Stimulated activated effector memory CD8-positive, alpha-beta T cell treated with anti-CD3 and anti-CD28 coated beads, Interleukin-12 subunit alpha, Interleukin-12 subunit beta, amount 100 ng/mL, for 72 hours (primary cell): ENCODE results near the gene BRD9.
"Not testable (repeated sequence)": the region's sequence is repeated elsewhere in the genome, so short reads cannot be mapped to it uniquely, and the experiment has no call there.

Source experiments
- ATAC-seq: fragments of 150-1000 bp; cut with Tn5 transposase; 2 replicates; pipeline ENCODE4 v1.10.0; 2021
- DNase-seq, 2 donors: peaks; one replicate each; pipeline ENCODE4 v3.0.0; 2021 to 2022; ENCODE audit warnings: low spot score in 2 of 2
- H3K27ac Mint-ChIP-seq: one replicate; pipeline ENCODE4 v1.8.0; 2022; ENCODE audit warnings: mild to moderate bottlenecking, mixed read lengths
- H3K36me3 Mint-ChIP-seq: one replicate; pipeline ENCODE4 v1.8.0; 2022; ENCODE audit warnings: mild to moderate bottlenecking, mixed read lengths
- H3K4me1 Mint-ChIP-seq: one replicate; pipeline ENCODE4 v1.8.0; 2022; ENCODE audit warnings: mixed read lengths
- H3K4me3 Mint-ChIP-seq: one replicate; pipeline ENCODE4 v1.8.0; 2022; ENCODE audit warnings: mild to moderate bottlenecking, mixed read lengths
- H3K9me3 Mint-ChIP-seq: one replicate; pipeline ENCODE4 v1.8.0; 2022; ENCODE audit warnings: mixed read lengths

The BRD9 gene

DNA sequence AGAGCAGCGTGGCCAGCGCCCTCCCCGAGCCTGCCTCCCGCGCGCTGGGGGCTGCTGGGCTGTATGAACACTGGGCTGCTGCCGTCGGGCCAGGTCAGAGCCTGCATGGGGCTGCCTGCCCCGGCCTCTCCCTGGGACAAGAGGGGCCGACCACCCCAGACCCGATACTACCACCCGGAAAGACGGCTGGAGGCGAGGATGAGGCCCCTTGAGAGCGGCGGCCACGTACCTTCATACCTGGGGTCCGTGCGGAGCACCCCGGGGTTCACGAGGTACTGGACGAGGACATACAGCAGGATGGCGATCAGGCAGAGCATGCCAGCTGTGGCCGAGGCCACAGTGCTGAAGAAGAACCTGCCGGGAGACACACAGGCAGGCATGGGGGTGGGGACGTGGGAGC, 49.2 kb downstream of the BRD9 start:
- not testable (repeated sequence) for ATAC-seq, H3K4me3 Mint-ChIP-seq, H3K9me3 Mint-ChIP-seq, DNase-seq, H3K36me3 Mint-ChIP-seq, H3K27ac Mint-ChIP-seq
- peaks cover 15% of the 10 kb centered on the region for H3K4me1 Mint-ChIP-seq

- H3K4me3 Mint-ChIP-seq, ATAC-seq, H3K9me3 Mint-ChIP-seq, H3K36me3 Mint-ChIP-seq, DNase-seq, H3K27ac Mint-ChIP-seq: not testable (repeated sequence)
- peaks cover 15% of the 10 kb centered on the region for H3K4me1 Mint-ChIP-seq
These were observed 50.0 kb downstream of the BRD9 start for GRCh38 chr5:842402-843221.

GRCh38 chr5:841531-842401, 50.8 kb downstream of the BRD9 start:
- not testable (repeated sequence) for H3K27ac Mint-ChIP-seq, H3K36me3 Mint-ChIP-seq, H3K4me3 Mint-ChIP-seq, DNase-seq, H3K9me3 Mint-ChIP-seq, ATAC-seq
- peaks cover 12% of the 10 kb centered on the region for H3K4me1 Mint-ChIP-seq

DNA sequence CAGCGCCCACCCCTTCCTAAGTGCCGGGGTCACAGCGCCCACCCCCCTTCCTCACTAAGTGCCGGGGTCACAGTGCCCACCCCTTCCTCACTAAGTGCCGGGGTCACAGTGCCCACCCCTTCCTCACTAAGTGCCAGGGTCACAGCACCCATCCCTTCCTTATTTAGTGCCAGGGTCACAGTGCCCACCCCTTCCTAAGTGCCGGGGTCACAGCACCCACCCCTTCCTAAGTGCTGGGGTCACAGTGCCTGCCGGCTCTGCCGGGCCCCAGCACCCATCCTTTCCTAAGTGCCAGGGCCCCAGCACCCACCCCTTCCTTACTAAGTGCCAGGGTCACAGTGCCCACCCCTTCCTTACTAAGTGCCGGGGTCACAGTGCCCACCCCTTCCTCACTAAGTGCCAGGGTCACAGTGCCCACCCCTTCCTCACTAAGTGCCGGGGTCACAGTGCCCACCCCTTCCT, 51.6 kb downstream of the BRD9 start:
- not testable (repeated sequence) for H3K27ac Mint-ChIP-seq, H3K4me1 Mint-ChIP-seq

DNA sequence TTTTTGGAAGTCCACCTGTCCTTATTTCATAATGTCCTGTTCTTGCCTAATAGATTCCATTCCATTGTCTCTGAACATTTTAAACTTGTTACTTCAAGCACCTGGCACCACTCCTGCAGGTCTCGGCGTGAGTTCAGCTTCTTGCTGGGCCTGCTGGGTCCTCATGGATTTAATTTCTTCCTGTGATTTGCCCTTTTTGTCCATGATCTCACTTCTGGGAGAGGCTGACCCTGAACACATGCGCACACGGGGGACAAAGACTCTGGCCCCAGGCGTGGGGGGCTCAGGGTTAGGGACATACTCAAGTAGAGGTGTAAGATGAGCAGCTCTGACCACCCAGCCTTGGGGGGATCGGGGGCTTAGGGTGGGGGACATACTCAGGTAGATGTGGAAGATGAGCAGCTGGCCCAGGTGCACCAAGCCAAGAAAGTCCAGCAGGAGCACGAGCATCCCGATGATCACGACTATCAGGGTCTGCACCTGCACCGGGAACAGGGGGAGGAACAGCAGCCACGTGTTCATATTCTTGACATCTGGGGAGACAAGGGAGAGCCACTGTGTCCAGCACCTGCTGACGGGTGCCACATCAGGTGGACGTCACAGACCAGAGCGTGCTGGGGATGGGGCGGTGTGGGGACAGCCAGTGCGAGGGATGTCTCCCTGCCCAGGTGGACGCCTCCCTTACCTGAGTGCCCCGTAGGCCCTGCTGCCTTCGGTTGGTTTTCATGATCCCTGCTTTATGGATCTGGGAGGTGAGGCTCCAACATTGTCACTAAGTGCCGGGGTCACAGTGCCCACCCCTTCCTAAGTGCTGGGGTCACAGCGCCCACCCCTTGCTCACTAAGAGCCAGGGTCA, 52.3 kb downstream of the BRD9 start:
- DNase-seq, H3K4me3 Mint-ChIP-seq, H3K4me1 Mint-ChIP-seq, H3K36me3 Mint-ChIP-seq, H3K9me3 Mint-ChIP-seq, ATAC-seq: not testable (repeated sequence)
- H3K27ac Mint-ChIP-seq = peak overlapping the region; percentile 33

More for the DNA sequence above, 51.6 kb downstream of the BRD9 start:
- H3K36me3 Mint-ChIP-seq, ATAC-seq, H3K4me3 Mint-ChIP-seq, H3K9me3 Mint-ChIP-seq, DNase-seq: not testable (repeated sequence)

GRCh38 chr5:838431-838851, 54.2 kb downstream of the BRD9 start:
- H3K4me3 Mint-ChIP-seq, H3K4me1 Mint-ChIP-seq, H3K27ac Mint-ChIP-seq, H3K36me3 Mint-ChIP-seq, H3K9me3 Mint-ChIP-seq, ATAC-seq, DNase-seq: not testable (repeated sequence)

GRCh38 chr5:837621-838121, 54.9 kb downstream of the BRD9 start:
- ATAC-seq, H3K4me3 Mint-ChIP-seq, H3K9me3 Mint-ChIP-seq, H3K4me1 Mint-ChIP-seq, H3K36me3 Mint-ChIP-seq, DNase-seq, H3K27ac Mint-ChIP-seq: not testable (repeated sequence)

DNA sequence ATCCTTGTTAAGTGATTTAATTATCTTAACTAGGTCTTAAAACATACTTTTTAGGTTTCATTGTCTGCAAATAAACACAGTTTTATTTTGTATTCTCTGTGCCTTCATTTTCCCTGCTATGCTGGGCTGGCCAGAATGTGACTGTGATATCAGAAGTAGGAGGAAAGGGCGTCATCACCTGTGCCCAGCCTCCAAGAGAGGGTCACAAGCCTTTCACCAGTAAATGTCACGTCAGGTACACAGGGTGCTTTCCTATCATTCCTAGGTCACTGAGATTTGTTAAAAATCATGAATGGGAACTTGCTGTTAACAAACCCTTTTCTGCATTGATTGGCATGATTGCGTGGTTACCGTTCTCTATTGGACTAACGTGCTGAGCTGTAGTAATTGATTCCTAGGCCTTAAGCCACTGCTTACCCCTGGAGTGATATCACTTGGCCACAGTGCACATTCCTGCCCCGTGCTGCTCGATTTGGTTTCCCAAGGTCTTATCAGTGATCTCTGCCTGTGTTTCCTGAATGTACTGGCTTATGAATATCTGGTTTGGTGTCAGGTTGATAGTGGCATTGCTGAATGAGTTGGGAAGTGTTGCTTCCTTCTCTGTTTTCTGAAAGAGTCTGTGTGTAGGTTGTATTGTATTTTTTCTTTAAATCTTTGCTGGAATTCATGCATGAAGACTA, 56.5 kb downstream of the BRD9 start:
- not testable (repeated sequence) for H3K4me3 Mint-ChIP-seq, ATAC-seq, H3K36me3 Mint-ChIP-seq, H3K9me3 Mint-ChIP-seq, H3K4me1 Mint-ChIP-seq, H3K27ac Mint-ChIP-seq
- DNase-seq = peak in 1 of 2 donors; percentile 17

- not testable (repeated sequence) for H3K36me3 Mint-ChIP-seq, H3K4me3 Mint-ChIP-seq, H3K4me1 Mint-ChIP-seq, H3K27ac Mint-ChIP-seq, H3K9me3 Mint-ChIP-seq, ATAC-seq
- peak in 1 of 2 donors; percentile 8 for DNase-seq
These were observed 58.6 kb downstream of the BRD9 start for GRCh38 chr5:834013-834412.

DNA sequence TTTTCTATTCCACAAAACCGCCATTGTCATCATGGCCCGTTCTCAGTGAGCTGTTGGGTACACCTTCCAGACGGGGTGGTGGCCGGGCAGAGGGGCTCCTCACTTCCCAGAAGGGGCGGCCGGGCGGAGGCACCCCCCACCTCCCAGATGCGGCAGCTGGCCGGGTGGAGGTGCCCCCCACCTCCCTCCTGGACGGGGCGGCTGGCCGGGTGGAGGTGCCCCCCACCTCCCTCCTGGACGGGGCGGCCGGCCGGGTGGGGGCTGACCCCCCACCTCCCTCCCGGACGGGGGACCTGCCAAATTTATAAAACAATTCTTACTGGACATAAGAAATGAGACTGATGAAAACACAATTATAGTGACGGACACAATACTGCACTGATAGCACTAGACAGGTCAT, 64.4 kb downstream of the BRD9 start:
- not testable (repeated sequence) for H3K4me1 Mint-ChIP-seq, H3K36me3 Mint-ChIP-seq, H3K27ac Mint-ChIP-seq, H3K9me3 Mint-ChIP-seq, H3K4me3 Mint-ChIP-seq, ATAC-seq
- DNase-seq = peak in 1 of 2 donors; percentile 2

DNA sequence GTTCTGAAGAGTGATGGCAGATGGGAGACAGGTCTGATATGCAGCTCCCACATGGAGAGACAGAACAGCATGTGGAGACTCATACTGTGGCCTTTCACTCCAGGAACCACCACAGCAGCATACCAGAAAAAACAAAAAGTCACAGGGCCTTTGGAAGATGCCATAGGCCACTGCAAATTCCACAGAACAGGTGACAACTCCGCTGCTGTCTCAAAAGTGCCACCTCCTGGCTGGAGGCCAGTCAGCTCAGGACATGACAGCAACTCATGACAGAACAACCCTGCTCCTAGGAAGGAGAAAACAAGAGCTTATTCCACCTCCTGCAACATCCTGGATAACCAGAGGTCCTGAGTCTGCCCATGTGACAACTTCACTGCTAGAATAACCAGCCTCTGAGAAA, 67.1 kb downstream of the BRD9 start:
- H3K4me3 Mint-ChIP-seq, DNase-seq, H3K27ac Mint-ChIP-seq, H3K36me3 Mint-ChIP-seq, H3K4me1 Mint-ChIP-seq, H3K9me3 Mint-ChIP-seq: not testable (repeated sequence)
- ATAC-seq = peak; percentile 40

- Mint-ChIP-seq H3K4me3 (no peak overlapping the region), H3K9me3 (no peaks in the 10 kb centered on the region), H3K36me3 (no peaks in the 10 kb centered on the region), H3K4me1 (no peaks in the 10 kb centered on the region), H3K27ac (no peak overlapping the region)
- ATAC-seq (no peak), DNase-seq (no peak)
These were observed 71.1 kb downstream of the BRD9 start for GRCh38 chr5:821504-821903.

DNA sequence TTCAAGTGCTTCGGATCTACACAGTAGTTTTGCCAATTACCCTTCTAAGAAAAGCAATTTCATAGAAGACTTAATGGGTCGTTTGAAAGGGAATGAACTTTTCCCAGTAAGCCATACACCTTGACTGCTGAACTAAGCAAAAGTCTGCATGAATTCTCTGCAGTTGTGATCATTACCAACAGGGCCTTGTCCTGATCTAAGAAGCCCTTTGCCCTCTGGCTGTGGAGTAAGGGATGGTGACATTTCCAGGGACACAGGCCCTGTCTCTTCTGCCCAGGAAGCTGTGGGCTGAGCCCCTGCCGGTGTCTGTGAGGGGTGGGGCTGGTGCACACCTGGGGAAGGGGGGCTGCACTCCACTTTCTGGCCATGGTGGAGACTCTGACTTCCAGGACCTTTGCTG, 72.4 kb downstream of the BRD9 start:
- H3K9me3 Mint-ChIP-seq = no peaks in the 10 kb centered on the region
- no peaks in the 10 kb centered on the region for H3K36me3 Mint-ChIP-seq
- H3K27ac Mint-ChIP-seq = no peak overlapping the region
- ATAC-seq (no peak), DNase-seq (no peak)
- H3K4me3 Mint-ChIP-seq = no peak overlapping the region
- H3K4me1 Mint-ChIP-seq = no peaks in the 10 kb centered on the region

GRCh38 chr5:819078-819477, 73.5 kb downstream of the BRD9 start:
- H3K9me3 Mint-ChIP-seq = no peaks in the 10 kb centered on the region
- no peak for ATAC-seq
- H3K27ac Mint-ChIP-seq = no peak overlapping the region
- H3K4me1 Mint-ChIP-seq = no peaks in the 10 kb centered on the region
- no peak overlapping the region for H3K4me3 Mint-ChIP-seq
- DNase-seq = no peak
- no peaks in the 10 kb centered on the region for H3K36me3 Mint-ChIP-seq
